GM10266 (cell line): Measurements from ENCODE around the gene IRF8.

ENCODE experiments used
- DNase-seq: peaks from one replicate; pipeline ENCODE4 v3.0.0; 2012; ENCODE audit errors: extremely low spot score
- TF ChIP-seq, protein P1 (sequence below): IDR thresholded peaks from 2 replicates; pipeline ENCODE4 v1.5.1; 2012; ENCODE audit warnings: mild to moderate bottlenecking, low read depth; ENCODE audit not compliant: control insufficient read depth, insufficient read depth; ENCODE audit errors: missing control alignments

IRF8 gene

DNA sequence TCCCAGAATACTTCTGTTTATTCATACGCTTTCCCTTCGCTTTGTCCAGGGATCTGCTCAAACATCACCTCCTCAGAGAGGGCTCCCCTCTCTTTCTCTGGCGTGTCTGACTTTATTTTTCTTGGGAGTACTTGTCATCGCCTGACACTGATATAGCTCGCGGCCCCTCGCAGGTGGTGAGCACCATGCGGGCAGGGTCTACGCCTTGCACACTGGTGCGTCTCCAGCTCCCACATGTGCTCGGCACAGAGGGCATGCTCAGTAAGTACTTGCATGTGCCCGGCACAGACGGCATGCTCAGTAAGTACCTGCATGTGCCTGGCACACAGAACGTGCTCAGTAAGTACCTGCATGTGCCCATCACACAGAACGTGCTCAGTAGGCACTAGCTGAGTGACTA, 57.5 kb downstream of the IRF8 start:
- DNase-seq, result no peak
- TF ChIP-seq, protein P1, sequence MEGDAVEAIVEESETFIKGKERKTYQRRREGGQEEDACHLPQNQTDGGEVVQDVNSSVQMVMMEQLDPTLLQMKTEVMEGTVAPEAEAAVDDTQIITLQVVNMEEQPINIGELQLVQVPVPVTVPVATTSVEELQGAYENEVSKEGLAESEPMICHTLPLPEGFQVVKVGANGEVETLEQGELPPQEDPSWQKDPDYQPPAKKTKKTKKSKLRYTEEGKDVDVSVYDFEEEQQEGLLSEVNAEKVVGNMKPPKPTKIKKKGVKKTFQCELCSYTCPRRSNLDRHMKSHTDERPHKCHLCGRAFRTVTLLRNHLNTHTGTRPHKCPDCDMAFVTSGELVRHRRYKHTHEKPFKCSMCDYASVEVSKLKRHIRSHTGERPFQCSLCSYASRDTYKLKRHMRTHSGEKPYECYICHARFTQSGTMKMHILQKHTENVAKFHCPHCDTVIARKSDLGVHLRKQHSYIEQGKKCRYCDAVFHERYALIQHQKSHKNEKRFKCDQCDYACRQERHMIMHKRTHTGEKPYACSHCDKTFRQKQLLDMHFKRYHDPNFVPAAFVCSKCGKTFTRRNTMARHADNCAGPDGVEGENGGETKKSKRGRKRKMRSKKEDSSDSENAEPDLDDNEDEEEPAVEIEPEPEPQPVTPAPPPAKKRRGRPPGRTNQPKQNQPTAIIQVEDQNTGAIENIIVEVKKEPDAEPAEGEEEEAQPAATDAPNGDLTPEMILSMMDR, result no peak

DNA sequence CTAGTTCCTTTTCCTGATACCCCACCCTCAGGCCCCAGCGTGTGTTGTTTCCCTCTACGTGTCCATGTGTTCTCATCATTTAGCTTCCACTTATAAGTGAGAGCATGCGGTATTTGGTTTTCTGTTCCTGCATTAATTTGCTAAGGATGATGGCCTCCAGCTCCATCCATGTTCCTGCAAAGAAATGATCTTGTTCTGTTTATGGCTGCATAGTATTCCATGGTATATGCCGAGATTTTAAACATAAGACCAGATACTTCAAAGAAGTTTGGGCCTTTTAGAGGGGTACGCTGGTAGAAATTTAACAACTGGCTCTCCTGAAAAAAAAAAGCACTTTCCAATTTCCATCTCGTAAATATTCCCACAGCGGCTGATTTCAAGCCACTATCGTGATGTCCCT, 59.8 kb downstream of the IRF8 start:
- no peak for DNase-seq
- TF ChIP-seq, protein P1, result no peak

DNA sequence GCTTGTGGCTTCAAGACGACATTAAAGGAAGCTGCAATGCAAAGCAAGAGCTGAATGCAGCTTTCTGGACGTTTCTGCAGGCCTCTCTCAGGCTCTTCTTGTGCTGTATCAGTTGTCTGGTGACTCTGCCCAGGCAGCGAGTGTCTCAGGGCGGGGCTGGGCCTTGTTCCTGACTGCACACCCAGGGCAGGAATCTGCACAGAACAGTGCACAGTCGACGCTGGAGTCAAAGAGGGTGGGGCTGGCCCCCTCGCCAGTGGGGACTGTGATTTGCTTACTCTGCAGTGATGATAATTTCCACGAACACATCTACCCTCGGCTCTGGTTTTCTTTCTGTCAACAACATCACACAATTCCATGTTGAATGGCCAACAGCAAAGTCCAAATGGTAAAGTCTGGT, 60.7 kb downstream of the IRF8 start:
- no peak for DNase-seq
- TF ChIP-seq, protein P1, result no peak

DNA sequence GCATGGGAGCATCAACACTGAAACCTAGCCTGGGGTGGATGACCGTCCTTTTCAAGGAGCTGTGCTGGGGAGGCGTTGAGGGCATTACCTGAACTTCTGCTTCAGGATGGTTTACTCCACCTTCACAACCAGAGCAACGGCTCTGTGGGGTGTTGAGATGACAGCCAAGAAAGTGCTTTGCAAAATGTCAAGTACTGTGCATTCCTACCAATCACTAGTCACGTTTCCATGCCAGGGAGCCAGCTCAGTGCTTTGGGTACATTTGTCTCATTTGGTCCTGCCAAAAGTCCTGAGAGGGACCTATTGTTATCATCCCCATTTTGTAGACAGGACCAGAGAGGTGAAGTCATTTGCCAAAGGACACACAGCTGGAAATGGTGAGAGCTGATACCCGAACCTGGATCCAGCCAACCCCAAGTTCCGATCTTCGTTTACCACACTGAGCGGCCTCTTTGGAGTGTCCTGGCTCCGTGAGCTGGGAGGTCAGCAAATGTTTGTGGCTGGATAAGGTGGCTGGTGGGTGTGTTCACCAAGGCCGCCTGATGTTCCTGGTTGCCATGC, 61.6 kb downstream of the IRF8 start:
- TF ChIP-seq, protein P1, result no peak
- no peak for DNase-seq

DNA sequence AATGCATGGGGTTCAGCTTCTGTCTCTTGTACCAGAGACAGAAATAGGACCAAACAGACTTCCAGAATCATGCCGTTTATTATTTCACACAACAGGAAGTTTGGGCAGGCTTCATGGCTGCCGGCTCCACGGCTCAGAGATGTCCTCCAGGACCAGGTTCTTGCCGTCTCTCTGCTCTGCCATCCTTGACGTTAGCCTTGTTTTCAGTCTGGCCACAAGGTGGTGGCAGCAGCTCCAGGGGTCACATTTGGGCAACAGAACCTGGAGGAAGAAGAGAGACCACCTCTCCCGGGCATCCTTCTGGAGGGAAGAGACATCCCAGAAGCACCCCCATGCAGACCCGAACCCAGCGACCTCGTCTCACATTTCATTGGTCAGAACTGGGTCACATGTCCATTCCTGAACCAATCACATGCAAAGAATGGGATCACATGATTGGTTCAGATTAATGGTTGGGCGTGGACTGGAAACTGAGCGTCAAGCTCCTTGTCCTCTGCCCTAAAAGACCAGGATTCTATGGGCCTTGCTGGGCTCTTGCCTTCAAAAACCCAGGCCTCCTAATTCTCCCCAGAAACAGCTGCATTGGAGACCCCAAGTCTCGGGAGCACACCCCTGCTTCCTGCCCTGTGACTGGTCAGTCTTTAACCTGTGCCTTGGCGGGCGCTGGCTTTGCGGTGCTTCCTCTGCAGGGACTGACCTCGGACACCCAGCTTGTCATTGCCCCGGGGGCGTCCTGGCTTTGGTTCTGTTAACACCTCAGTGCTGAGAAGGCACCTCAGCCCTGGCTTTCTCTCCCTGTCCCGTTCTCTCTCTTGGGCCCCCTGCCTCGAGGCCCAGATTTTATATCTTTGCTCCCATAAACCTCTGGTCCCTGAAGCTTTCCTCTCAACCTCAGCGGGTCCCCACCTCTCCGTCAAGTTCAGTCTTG, 63.3 kb downstream of the IRF8 start:
- TF ChIP-seq, protein P1, result no peak
- no peak for DNase-seq

DNA sequence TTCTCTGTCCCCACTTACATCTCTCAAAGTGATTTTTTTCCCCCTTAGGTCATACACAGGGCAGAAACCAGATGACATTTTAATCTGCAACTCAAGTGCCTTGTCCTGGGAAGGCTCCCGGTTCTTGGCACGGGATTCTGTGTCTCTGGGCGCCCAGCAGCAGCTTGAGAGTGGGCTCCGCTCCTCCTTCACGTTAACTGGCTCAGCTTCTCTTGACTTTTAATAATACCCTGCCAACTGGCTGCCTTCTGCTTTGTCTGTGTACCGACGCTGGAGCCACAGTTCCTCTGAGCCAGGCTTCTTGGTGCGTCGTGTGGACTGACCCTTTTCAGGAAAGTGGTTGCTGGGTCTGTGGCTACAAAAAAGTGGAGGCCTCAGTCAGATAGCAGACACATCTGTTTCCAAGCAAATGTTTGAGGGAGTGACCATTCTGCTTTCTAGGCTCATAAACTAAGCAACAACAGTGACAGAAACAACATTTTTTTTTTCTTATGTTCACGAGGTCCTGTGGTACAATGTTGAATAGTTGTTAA, 64.9 kb downstream of the IRF8 start:
- TF ChIP-seq, protein P1, result no peak
- DNase-seq, result no peak

DNA sequence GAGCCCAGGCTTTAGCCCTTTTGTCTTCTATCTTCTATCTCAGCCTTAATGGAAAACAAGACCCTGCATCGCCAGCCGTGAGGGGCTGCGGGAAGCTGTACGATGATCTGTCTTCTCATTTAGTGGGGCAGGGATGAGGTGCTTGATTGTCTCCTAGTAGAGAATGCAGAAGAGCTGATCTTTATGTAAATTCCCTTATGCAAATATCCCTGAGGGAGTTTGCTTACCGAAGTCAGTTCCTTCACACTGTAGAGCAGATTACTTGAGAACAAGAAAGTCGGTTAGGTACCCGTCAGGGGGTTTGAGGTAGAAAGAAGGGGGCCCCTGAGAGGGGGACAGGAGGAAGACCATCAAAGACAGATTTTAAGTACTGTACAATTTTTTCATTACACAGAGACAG, 66.2 kb downstream of the IRF8 start:
- no peak for DNase-seq
- TF ChIP-seq, protein P1, result no peak
